ENCODE measurements around the gene MEIS1.

DNA sequence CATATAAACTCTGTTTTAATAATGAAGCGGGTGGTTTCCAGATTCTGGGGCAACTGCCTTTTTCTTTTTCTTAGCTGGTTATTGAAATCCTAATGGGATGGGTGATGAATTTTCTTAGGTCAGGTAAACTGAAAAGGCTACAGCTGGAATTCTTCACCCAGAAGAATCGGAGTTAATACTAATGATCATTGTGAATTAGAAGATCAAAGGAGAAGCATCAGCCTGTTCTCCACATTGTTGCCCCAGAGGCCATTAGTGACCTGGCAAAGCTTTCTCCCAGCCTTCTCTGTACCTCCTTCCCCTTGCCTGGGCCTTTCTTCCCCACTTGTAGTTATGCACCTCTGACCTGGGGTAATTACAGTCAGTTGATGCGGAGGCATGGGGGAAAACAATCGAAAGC lies 82.8 kb downstream of the MEIS1 start:
- TF ChIP-seq EZH2 (IDR thresholded peaks at IDR 0.05; ENCODE audit: insufficient read depth, poor library complexity, severe bottlenecking) (no peak), EZH2phosphoT487 (IDR thresholded peaks at IDR 0.05; ENCODE audit: insufficient read depth, low read depth) (no peak)

Measured in GM23248 (cell line).